Activated CD4-positive, alpha-beta T cell treated with anti-CD3 and anti-CD28 coated beads for 48 hours (primary cell): ENCODE results near the gene HACL1.

Experiments
- DNase-seq: peaks from one replicate; pipeline ENCODE4 v3.0.0-alpha.2; 2020

The HACL1 gene

GRCh38 chr3:15521573-15521965, 79.8 kb downstream of the HACL1 start, which contains the start of gene COLQ:
Gene COLQ, minus strand, starts transcription at chr3:15521706. Its CDS starts 81 bp downstream, at chr3:15521625.
- no peak for DNase-seq

- DNase-seq = no peak
Measured at GRCh38 chr3:15520804-15521572, 80.4 kb downstream of the HACL1 start.

GRCh38 chr3:15520185-15520584, 81.2 kb downstream of the HACL1 start:
- DNase-seq = no peak

GRCh38 chr3:15519096-15519495, 82.3 kb downstream of the HACL1 start:
- DNase-seq = no peak

- DNase-seq = no peak
Measured at GRCh38 chr3:15514663-15515340, 86.6 kb downstream of the HACL1 start.

- DNase-seq = no peak
Measured at GRCh38 chr3:15513810-15514662, 87.3 kb downstream of the HACL1 start.

- DNase-seq = no peak
Measured at GRCh38 chr3:15513116-15513515, 88.3 kb downstream of the HACL1 start.

- DNase-seq = no peak
Measured at GRCh38 chr3:15512166-15512565, 89.2 kb downstream of the HACL1 start.

- DNase-seq = no peak
Measured at GRCh38 chr3:15511156-15511555, 90.2 kb downstream of the HACL1 start.
